IPS DF 19.7 (cell line): ENCODE data around the gene ENPP1.

ENCODE experiments used
- DNase-seq: peaks from one replicate; pipeline ENCODE4 v3.0.0-alpha.2; 2013; ENCODE audit warnings: low read depth, low spot score

Gene ENPP1

DNA sequence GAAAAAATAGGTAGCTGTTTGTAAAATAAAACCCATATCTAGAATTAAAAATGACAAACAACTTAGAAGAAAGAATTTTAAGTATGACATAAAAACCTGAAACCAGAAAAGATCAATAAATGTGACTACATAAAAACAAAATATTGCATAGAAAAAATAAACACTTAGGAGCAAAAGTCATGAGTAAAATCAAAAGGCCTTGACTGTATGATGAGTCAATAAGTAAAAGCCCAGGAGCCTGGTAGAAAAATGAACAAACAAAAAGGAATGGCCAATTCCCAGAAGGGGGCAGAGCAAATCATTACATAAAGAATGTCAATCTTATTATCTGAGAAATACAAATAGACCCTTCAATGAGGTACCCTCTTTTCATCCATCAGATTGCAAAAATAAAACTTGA, 20.7 kb upstream of the ENPP1 start:
- DNase-seq: no peak

DNA sequence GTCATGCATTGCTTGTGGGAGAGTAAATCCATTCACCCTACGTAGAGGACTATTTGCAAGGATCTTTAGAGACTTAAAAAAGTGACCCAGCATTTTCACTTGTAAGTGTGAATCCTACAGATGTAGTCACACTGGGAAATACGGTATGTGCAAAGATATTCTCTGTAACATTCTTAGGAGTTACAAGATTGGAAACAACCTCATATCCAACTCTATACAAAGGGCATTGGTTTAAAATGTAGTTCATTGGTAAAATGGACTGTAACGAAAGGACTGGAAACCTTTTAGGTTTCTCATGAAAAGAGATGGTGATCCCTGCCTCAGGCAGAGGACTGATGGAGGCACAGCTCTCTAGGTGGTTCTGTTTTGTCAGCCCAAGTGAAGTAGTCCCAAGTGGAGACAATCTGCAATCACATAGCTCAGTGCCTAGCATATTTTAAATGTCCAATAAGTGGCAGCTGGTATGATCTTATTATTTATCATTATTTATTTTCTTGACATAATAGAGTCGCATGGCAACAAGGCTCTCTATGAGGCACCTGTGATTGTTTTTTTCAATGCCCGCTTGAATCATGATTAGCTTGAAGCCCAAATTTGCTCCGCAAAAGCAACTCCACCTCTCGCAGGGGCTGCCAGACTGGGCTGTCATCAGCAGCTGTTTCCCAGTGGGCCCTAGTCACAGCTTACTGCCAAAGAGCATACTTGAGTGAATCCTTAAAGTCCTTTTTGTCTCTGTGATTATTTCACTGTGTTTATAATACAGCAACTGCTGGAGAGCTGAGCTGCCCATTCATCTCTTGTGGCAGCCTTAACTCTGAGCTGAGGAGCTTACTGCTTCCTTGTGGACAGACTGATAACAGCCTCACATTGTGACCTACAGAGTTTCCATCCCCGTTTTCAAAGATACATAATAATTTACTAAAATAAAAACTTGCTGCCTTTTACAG, 19.8 kb upstream of the ENPP1 start:
- DNase-seq: no peak

DNA sequence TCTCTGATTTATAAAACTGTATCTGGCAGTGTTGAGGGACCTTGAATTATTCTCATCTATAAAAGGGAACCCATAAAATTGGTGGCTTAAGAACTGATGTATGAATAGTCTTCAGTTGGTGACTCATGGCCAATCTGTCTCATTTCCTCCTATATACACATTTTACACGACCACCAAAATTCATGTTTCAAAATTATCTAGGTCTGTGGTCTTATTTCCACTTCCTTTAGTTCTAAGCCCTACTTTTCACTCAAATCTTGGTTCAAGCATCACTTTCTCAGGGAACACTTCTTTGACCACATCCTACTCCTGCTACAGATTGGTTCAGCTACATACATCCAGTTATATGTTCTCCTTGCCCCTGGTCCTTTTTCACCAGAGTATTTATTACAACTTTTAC, 18.6 kb upstream of the ENPP1 start:
- no peak for DNase-seq

DNA sequence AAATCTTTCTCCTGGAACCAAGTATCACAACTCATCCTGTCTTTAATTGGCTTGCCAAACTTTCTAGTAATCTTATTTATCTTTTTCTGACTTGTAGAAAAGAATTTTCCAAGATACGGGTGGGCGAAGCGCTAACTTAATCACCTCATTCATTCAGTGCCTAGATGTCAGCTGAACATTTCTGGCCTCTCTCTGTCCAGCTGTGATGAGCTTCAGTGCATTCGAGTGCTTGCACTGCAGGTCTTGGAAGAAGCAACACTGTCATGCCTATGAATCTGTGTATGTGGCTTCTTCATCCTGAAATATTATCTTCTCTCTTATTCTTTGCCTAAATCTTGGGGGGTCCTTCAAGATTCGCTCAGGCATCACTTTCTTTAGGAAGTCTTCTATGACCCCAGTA, 16.3 kb upstream of the ENPP1 start:
- DNase-seq: no peak

DNA sequence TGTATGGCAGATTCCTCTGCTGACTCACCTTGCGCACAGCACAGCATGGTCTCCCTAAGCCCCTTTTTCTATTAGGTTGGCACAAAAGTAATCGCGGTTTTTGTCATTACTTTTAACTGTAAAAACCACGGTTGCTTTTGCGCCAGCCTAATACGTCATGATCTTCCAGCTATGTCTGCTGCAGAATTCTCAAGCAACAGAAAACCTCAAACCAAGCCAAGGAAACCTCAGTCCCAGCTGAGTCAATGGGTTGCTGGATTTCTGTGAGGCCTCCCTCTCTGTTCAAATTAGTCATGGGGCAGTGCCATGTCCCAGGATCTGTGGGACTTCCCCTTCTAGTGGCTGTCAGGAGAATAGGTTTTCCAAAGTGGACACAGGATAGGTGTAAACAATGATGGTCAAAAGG, 15.7 kb upstream of the ENPP1 start:
- DNase-seq: no peak

DNA sequence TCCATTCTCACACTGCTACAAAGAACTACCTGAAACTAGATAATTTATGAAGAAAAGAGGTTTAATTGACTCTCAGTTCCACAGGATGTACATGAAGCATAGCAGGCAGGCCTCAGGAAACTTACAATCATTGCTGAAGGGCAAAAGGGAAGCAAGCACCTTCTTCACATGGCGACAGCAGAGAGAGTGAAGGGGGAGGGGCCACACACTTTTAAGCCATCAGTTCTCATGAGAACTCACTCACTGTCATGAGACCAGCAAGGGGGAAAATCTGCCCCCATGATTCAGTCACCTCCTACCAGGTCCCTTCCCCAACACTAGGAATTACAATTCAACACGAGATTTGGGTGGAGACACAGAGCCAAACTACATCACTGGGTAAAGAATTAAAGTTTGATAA, 12.5 kb upstream of the ENPP1 start:
- no peak for DNase-seq

DNA sequence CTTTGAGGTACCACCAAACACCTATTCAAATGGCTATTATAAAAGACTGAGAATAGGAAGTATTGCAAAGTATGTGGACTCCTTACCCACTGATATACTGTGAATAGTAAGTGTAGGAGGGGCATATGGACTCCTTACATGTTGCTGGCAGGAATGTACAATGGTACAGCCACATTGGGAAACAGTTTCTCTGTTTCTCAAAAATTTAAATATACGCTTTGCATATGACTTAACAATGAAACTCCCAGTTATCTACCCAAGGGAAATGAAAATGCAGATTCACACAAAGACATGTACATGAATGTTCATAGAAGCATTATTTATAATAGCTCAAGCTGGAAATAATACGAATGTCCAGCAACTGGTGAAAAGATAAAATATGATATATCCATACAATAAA, 5.5 kb upstream of the ENPP1 start:
- DNase-seq: no peak

DNA sequence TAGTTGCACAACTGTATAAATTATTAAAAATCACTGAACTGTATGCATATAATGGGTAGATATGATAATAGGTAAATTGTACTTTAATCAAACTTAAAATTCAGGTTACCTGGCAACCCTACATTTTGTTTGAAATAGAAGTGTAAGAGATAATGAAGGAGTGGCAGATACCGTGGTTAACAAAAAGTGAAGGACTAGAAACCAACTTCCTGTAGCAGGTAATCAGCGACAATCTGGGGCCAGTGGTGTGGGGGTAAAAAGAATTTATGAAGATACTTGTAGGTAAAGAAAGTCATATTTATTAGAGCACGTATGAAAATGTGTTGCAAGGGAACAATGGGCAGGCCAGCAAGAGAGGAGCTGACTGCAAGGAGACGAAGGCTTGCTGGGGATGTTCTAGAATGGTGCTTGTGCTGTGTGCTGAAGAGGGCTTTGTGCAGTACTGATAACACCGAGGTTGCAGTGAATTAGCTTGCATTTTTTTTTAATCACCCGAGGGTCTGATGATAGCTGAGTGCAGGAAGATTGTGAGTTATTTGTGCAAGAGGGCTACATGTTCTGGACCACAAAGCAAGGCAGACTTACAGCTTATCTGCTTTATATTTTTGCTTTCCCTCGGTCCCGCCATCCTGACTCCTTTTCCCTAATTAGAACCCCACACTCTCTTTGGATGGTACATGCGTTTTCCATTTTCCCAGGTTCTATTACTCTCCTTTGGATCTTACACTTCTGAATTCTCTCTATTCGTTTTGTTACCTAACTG, 4.6 kb upstream of the ENPP1 start:
- DNase-seq: no peak

DNA sequence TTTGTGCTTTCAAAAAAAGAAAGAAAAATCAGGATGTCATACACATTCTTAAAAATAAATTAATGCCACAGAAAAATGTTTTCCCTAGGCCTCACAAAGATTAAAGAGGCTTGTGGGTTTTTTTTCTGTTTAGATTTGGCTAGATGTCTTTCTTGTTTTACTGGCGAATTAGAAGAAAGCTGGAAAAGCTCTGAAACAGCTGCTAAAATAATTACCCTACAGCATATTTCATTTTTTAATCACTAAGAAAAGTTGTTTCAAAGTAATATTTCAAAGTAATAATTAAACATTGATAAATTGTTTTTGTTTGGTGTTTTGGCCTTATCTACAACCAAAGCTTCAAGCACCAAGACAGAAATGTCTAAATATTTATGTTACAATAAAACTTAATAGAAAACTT, 3.7 kb upstream of the ENPP1 start:
- no peak for DNase-seq

DNA sequence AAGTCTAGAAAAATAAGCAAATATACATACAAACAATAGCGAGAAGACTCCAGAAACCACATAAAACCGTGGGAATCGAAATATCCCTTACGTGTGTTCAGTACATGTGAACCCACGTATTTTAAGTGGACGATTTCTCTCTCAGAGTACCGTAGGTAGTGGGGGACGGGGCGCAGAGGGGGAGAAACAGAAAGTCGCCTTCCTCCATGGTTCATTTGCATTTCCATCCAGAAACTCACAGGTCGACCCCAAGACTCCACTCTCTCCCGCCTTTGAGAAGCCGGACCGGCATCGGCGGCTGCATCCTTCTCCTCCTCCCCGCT, 538 bp upstream of the ENPP1 start:
- no peak for DNase-seq

DNA sequence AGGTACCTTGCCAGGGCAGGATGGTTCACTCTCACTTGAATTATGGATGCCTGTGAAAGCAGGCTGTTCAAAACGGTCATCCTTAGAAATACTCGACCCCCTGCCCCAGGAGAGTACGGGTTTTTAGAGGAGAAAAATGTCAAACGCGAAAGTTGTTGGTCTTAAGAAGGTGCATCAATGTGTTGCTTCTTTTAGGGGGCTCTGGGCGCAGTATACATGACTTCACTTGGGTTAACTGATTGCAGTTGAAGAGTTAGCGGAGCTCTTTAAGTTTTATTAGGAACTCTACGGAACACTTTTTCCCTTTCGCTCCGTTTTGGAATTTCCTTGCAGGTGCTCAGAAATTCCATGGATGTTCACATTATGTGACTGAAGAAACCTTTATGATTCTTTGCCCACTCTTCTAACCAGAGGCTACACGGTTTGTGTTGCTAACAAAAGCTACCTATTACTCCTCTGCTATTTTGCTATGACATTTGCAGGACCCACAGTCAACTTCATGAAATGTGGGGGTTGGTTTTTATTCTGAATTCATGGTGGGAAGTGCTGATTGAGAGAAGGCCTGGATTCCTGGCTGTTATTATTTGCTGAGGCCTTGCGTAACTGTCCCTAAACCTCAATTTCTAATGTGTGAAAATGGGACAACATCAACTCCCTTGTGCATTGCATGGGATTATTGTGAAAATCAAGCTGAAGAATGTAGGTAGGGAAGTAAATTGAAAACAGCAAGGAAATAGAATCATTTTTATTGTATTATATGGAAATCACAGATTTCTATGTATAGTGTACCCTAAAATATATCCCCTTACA, 845 bp downstream of the ENPP1 start:
- no peak for DNase-seq

DNA sequence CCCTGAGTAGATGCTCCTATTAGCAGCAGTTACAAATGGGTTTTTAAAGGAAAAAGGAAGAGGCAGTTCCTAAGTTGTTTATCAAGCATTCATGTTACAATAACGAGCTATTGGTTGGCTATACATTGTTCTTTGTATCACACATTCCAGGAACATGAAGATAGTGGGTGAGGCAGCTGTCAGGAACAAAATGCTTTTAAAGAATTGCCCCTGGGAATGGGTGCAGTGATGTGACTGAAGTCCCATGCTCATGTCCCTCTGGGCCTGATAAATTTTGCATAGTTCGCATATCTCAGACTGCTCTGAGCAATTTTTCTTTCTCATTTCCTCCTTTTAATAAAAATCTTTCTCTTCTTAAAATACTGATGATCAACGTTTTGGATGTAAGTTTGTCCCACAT, 3.7 kb downstream of the ENPP1 start:
- no peak for DNase-seq

DNA sequence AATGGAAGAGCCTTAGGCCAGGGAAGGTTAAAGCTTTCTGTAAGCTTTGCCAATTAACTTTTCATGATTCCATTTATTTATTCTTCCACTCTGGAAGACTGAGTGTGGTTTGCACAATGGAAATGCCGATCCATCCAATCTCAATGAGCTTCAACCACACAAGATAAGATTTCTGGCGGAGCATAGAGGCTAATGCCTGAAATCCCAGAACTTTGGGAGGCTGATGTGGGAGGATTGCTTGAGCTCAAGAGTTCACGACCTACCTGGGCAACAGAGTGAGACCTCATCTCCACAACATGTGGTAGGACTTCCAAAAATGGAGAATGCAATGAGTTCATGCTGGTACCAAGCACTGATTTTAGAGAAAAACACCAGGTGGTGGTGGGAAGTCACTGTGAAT, 6.2 kb downstream of the ENPP1 start:
- DNase-seq: no peak

DNA sequence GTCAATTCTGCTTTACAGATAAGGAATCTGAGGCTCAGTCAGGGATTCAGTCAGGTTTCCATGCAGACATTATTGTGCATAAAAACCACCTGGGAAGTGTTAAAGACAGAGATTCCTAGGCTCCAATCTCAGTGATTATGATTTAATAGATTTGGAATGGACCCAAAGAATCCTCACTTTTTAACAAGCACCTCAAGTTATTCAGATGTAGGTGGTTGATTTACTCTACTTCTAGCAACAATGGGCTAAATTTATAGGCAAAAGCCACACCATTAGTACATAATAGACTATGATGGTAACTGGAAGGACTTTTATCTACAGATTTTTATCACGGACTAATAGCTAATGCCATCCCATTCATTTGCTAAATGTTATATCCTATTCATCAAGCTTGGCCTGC, 9.0 kb downstream of the ENPP1 start:
- DNase-seq: no peak

DNA sequence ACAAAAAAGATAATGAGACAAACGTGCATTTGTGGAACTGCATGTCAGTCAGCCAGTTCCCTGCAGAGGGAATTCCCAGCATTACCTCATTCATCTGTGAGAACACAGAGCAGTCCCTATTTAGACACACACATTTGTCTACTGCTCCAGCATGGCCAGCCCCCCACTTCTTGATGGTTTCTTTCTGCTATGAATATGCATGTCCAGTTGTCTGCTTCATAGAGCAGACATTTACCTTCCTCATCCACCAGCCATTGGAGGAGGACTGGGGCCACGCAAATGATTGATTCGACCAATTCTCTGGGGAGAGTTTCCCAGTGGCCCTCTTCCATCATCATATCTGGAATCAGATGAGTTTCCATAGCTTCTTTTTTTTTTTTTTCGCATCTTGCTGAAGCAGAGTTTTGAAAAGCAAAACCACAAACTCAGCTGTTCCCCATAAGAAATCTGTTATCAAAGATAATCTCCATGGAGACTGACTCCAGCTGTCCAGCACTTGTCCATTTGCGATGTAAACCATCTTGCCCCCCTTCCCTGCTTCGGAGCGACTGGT, 11.8 kb downstream of the ENPP1 start:
- no peak for DNase-seq

DNA sequence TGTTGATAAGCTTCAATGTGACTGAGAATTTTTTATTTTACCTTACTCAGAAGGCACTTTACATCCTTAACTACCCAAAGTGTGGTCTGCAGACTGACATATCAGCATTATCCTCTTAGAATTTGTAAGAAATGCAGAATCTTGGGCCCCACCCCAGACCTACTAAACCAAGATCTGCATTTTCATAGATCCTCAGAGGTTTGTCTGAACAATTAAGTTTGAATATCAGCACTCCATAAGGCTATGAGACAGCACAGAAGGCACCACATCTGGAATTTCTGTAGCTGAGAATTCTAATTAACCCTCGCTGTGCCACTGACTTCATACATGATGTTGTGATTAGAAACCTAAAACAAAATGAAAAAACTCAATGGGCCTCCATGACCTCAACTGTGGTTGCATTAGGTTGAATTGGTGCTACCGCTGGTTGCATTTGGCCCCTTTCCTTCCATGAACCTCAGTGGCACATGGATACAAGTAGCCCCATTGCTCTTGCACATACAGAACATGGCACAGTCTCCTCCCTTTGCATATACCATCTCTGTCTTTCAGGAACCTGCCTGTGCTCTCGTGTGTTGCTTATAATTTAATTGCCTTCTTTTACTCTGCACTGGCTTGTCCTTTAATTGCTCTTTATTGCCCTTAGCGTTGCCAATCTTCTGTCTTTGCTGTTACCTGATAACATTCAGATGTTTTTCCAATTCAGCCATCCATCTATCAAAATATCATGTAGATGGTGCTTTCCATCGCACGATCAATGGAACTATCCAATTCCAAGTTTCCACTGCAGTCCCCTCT, 13.4 kb downstream of the ENPP1 start:
- no peak for DNase-seq

DNA sequence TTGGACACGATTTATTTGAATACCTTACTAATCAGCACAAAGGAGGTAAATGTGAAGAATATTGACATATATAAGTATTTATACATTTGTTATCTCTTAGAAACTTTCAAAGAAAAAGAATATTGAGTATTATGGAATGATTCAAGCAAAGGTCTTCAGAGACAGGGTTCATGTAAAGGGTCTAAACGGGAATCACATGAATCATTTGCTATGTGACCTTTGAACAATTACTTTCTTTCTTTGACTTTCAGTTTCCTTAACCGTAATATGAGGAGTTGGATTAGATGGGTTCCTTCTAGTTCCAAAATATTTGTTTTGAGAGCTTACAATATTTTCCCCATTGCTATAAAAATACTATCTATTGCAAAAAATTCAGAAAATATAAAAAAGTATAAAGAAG, 14.3 kb downstream of the ENPP1 start:
- DNase-seq: no peak

DNA sequence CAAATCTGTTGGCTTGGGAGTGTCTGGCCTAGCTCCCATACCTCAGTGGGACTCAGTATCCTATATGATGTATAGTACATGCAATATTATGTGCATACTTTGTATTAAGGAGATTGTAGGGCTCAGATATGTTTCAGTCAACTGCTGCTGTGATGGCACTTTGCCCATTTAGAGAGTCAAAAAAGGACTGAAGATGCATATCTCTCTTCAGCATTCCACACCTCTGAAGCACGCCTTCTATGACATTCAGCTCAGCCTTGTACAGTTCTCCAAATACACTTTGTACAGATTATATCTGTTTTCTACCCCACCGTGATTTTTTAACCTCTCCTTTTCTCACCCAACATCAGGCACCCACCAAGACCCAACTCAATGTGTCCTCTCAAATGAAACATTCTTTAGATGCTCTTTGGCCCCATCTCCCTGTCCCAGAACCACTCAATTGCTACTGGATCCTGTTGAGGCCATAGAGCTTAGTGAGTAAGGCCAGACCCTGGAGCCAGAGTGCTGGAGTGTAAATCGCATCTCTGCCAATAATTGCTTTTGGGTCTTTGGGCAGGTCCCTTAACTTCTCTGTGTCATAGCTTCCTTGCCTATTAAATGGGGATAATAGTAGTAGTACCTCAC, 15.6 kb downstream of the ENPP1 start:
- DNase-seq: no peak

DNA sequence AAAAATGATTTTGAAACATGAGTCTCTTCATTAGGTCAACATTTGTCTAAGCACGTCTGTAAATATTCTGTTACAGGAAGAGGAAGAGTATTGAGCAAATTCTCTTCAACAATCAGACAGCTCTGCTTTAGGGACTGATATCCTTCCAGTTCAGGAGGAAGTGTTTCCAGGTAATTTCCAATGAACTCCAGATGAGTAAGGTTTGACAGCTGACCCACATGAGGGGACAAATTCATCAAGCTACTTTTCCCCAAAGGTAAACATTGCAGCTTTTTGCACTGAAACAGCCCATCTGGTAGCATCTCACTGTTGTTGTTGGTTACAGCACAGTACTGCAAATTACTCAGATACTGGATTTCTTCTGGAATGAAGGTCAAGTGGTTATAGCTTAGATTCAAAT, 18.1 kb downstream of the ENPP1 start:
- DNase-seq: no peak

DNA sequence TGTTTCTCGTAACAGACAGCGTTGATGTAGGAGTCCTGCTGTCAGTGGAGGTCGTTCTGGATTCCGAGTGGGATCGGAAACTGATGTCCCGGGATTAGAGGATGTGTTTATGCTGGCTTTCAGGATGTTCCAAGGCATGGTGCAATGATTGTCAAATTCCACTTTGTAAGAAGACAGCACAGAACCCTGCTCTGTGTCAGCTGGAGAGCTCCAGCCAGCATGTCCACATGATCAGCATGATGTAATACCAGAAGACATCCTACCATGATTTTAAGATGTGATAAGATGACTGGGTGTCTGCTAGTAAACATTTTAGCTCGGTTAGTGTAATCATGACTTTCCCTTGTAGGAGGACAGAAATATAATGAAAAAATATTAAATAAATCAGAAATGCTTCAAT, 20.3 kb downstream of the ENPP1 start:
- no peak for DNase-seq

DNA sequence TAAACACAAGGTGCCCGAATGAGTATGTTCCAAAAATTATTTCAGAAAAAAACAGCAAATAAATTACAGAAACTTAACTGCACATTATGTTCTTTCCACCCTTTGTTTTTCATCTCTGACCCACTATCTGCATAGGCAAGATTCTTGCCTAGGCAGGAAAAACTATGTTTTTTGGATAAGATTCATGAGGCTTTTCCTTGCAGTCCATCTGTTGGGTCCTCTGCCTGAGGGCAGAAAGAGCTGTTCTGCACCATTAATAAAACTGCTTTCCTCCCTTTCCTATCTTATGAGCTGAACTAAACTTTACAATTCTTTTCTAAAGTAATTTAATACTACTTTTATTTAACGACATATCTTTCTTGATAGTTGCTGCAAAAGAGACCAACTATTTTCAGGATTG, 21.1 kb downstream of the ENPP1 start:
- no peak for DNase-seq
